Endothelial cell (in vitro differentiated cells): ENCODE results near the gene VHLL. TPM values are rescaled to one million over a fixed set of nuclear protein-coding genes. Genes with fewer than 3 reads are reported as not detected.

Experiments
- DNase-seq: peaks from one replicate; pipeline ENCODE4 v3.0.0; 2021; ENCODE audit warnings: low spot score
- H3K27ac Mint-ChIP-seq: one replicate; pipeline ENCODE4 v1.8.0; 2021; ENCODE audit warnings: mixed read lengths, inconsistent platforms; ENCODE audit not compliant: unreplicated experiment
- H3K27me3 Mint-ChIP-seq: one replicate; pipeline ENCODE4 v1.8.0; 2021; ENCODE audit warnings: mild to moderate bottlenecking, moderate library complexity, mixed read lengths, inconsistent platforms; ENCODE audit not compliant: unreplicated experiment
- H3K36me3 Mint-ChIP-seq: one replicate; pipeline ENCODE4 v1.8.0; 2021; ENCODE audit warnings: mild to moderate bottlenecking, low read depth, mixed read lengths, inconsistent platforms; ENCODE audit not compliant: unreplicated experiment
- H3K4me1 Mint-ChIP-seq: one replicate; pipeline ENCODE4 v1.8.0; 2021; ENCODE audit warnings: mild to moderate bottlenecking, mixed read lengths, inconsistent platforms; ENCODE audit not compliant: unreplicated experiment
- H3K4me3 Mint-ChIP-seq: one replicate; pipeline ENCODE4 v1.8.0; 2021; ENCODE audit warnings: mild to moderate bottlenecking, mixed read lengths, inconsistent platforms; ENCODE audit not compliant: unreplicated experiment
- H3K9me3 Mint-ChIP-seq: one replicate; pipeline ENCODE4 v1.8.0; 2021; ENCODE audit warnings: mixed read lengths, inconsistent platforms; ENCODE audit not compliant: unreplicated experiment
- CTCF ChIP-seq: fragments of 200-600 bp; sonication (generic); IDR thresholded peaks from one replicate; pipeline ENCODE4 v1.5.0; 2021; ENCODE audit warnings: antibody characterized with exemption; ENCODE audit not compliant: unreplicated experiment
- total RNA-seq: library from RNA; stranded (reverse); fragmentation: NEBNext Ultra II Directional; extraction: Animal tissue kit (Norgen Biotek cat#: 25700); gene quantifications from one replicate; pipeline ENCODE4 v1.2.1, GENCODE V29; 2021; ENCODE audit not compliant: unreplicated experiment

The VHLL gene
- total RNA-seq, 1 donor from 2014 or later, result not detected

GRCh38 chr1:156251527-156251926, 47.6 kb downstream of the VHLL start:
- Mint-ChIP-seq H3K27me3 (peaks cover 6% of the 10 kb centered on the region), H3K4me1 (peaks cover 31% of the 10 kb centered on the region), H3K27ac (no peak overlapping the region)

GRCh38 chr1:156249593-156249992, 49.5 kb downstream of the VHLL start:
- no peak for TF ChIP-seq CTCF
- Mint-ChIP-seq H3K4me3 (no peak overlapping the region), H3K9me3 (no peaks in the 10 kb centered on the region), H3K27me3 (peaks cover 7% of the 10 kb centered on the region), H3K36me3 (peaks cover 25% of the 10 kb centered on the region), H3K4me1 (peaks cover 38% of the 10 kb centered on the region), H3K27ac (no peak overlapping the region)
- DNase-seq, result no peak

More at GRCh38 chr1:156251527-156251926, 47.6 kb downstream of the VHLL start:
- H3K4me3 Mint-ChIP-seq, result peak overlapping the region; percentile 21
- no peak for TF ChIP-seq CTCF
- peaks cover 30% of the 10 kb centered on the region for H3K36me3 Mint-ChIP-seq
- no peak for DNase-seq
- no peaks in the 10 kb centered on the region for H3K9me3 Mint-ChIP-seq

Other genes with a start within 250 kb of the VHLL start
- gene UBQLN4, start 245.5 kb downstream of the VHLL start, total RNA-seq, result 47.6 TPM
- 82.4 TPM for gene LAMTOR2, start 244.5 kb downstream of the VHLL start, total RNA-seq
- 1.6 TPM for gene RAB25, start 238.1 kb downstream of the VHLL start, total RNA-seq
- gene MEX3A, start 216.8 kb downstream of the VHLL start, total RNA-seq, result 63.9 TPM
- gene LMNA, start 184.6 kb downstream of the VHLL start, total RNA-seq, result 35.8 TPM
- gene SEMA4A, start 145.7 kb downstream of the VHLL start, total RNA-seq, result 2.2 TPM
- gene SLC25A44, start 105.2 kb downstream of the VHLL start, total RNA-seq, result 22.0 TPM
- gene PMF1, start 86.3 kb downstream of the VHLL start, total RNA-seq, result 51.4 TPM
- gene BGLAP, start 57.1 kb downstream of the VHLL start, total RNA-seq, result 1.2 TPM
- gene PAQR6, start 51.3 kb downstream of the VHLL start, total RNA-seq, result 8.4 TPM
- gene SMG5, start 16.5 kb downstream of the VHLL start, total RNA-seq, result 75.2 TPM
- gene TMEM79, start 15.0 kb downstream of the VHLL start, total RNA-seq, result 2.9 TPM
- 97.2 TPM for gene GLMP, start 3.6 kb downstream of the VHLL start, total RNA-seq
- 218 TPM for gene CCT3, start 39.0 kb upstream of the VHLL start, total RNA-seq
- gene TSACC, start 39.2 kb upstream of the VHLL start, total RNA-seq, result not detected
- gene RHBG, start 69.9 kb upstream of the VHLL start, total RNA-seq, result not detected
- 45.2 TPM for gene MEF2D, start 201.5 kb upstream of the VHLL start, total RNA-seq